Retinal pigment epithelial cell (primary cell): ENCODE measurements around the gene GNAO1.

Experiments
- DNase-seq: peaks from one replicate; pipeline ENCODE4 v3.0.0-alpha.2; 2010; ENCODE audit warnings: low read depth
- H3K4me3 ChIP-seq: 2 replicates; pipeline ENCODE4 v1.5.1; 2011; ENCODE audit warnings: mild to moderate bottlenecking, low read length, control low read depth, moderate library complexity
- CTCF ChIP-seq: conservative IDR thresholded peaks from 2 replicates; pipeline ENCODE4 v1.5.1; 2011; ENCODE audit warnings: low read depth, low read length, control low read depth, inconsistent platforms

GNAO1 gene

GRCh38 chr16:56260378-56261160, 69.3 kb downstream of the GNAO1 start:
- no peak for DNase-seq
- H3K4me3 ChIP-seq: no peak overlapping the region
- no peak for TF ChIP-seq CTCF

DNA sequence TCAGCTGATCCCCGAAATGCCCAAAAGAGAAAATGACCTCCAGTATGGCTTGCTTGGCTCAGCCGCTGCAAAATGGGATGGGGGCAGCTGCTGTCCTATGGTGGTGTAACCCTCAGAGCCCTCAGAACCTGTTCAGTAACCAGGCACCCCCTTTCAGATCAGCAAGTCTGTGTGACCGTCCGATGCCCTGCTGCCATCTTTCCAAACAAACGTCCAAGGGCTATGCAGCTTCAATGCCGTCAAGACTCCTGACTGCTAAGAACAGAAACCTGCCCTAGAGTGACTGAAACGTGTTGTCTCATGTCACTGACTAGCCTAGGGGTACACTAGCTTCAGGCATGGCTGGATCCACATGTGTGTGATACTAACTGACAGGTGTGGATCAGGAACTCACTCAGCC, 70.4 kb downstream of the GNAO1 start:
- no peak overlapping the region for H3K4me3 ChIP-seq
- DNase-seq: no peak
- no peak for TF ChIP-seq CTCF

- DNase-seq: no peak
- H3K4me3 ChIP-seq: no peak overlapping the region
- TF ChIP-seq CTCF: no peak
These were observed 70.9 kb downstream of the GNAO1 start for GRCh38 chr16:56262148-56262547.

- no peak for DNase-seq
- no peak for TF ChIP-seq CTCF
- H3K4me3 ChIP-seq: no peak overlapping the region
These were observed 71.4 kb downstream of the GNAO1 start for GRCh38 chr16:56262551-56263245.

- no peak for DNase-seq
- no peak overlapping the region for H3K4me3 ChIP-seq
- TF ChIP-seq CTCF: no peak
These were observed 72.7 kb downstream of the GNAO1 start for GRCh38 chr16:56263711-56264608.

DNA sequence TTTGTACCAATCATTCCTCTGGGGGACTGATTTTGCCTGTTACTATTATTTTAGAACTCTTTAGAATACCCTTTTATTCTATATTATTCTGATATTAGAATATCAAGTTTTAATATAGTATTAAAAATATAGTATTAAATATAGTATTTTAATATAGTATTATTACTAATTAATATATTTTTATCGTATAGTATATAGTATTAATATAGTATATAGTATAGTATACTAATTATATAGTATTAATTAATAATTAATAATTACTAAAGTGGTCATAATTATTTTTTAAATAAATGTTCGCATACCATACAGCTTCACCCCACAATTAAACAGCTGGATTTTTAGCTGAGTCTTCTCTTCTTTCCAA, 73.3 kb downstream of the GNAO1 start:
- TF ChIP-seq CTCF: no peak
- H3K4me3 ChIP-seq: no peak overlapping the region
- DNase-seq: no peak
